ENCODE results near the gene CRTC3.
"Not testable (repeated sequence)": the region's sequence is repeated elsewhere in the genome, so short reads cannot be mapped to it uniquely, and the experiment has no call there.

Gene CRTC3

GRCh38 chr15:90497912-90498311 lies 31.8 kb upstream of the CRTC3 start:
- TF ChIP-seq EZH2phosphoT487 (IDR thresholded peaks at IDR 0.05; ENCODE audit: borderline replicate concordance) (no peak), CTCF (conservative IDR thresholded peaks at IDR 0.05; ENCODE audit: low read length) (no peak)
- Histone ChIP-seq H3K4me2 (ENCODE audit: low read depth, low read length, poor library complexity, severe bottlenecking) (no peak overlapping the region), H4K20me1 (ENCODE audit: insufficient read depth, low read length, poor library complexity, severe bottlenecking) (no peaks in the 10 kb centered on the region), H3K9me3 (ENCODE audit: insufficient read depth, low read depth, low read length) (no peaks in the 10 kb centered on the region), H3K9ac (ENCODE audit: low read depth, low read length, poor library complexity, severe bottlenecking) (no peak overlapping the region), H3K4me3 (ENCODE audit: low read length, poor library complexity, severe bottlenecking) (no peak overlapping the region), H2AFZ (ENCODE audit: low read length) (no peak overlapping the region), H3F3A (ENCODE audit: low read depth) (no peaks in the 10 kb centered on the region), H3K27me3 (ENCODE audit: insufficient read depth, low read length, poor library complexity, severe bottlenecking) (no peaks in the 10 kb centered on the region), H3K36me3 (ENCODE audit: insufficient read depth, low read length) (peaks cover 46% of the 10 kb centered on the region; the same call in 1 of the 2 replicates), H3K4me1 (ENCODE audit: insufficient read depth, low read length, poor library complexity, severe bottlenecking) (no peaks in the 10 kb centered on the region), H3K79me2 (ENCODE audit: insufficient read depth, low read length) (no peaks in the 10 kb centered on the region), H3K9me2 (replicated peaks; ENCODE audit: low read depth, low read length) (no peaks in the 10 kb centered on the region)

GRCh38 chr15:90500171-90500570 lies 29.6 kb upstream of the CRTC3 start:
- Histone ChIP-seq H3K4me2 (ENCODE audit: low read depth, low read length, poor library complexity, severe bottlenecking) (no peak overlapping the region), H3F3A (ENCODE audit: low read depth) (no peaks in the 10 kb centered on the region), H3K4me1 (ENCODE audit: insufficient read depth, low read length, poor library complexity, severe bottlenecking) (no peaks in the 10 kb centered on the region), H3K9ac (ENCODE audit: low read depth, low read length, poor library complexity, severe bottlenecking) (no peak overlapping the region), H2AFZ (ENCODE audit: low read length) (no peak overlapping the region), H3K9me3 (ENCODE audit: insufficient read depth, low read depth, low read length) (no peaks in the 10 kb centered on the region), H3K36me3 (ENCODE audit: insufficient read depth, low read length) (peaks cover 38% of the 10 kb centered on the region; the same call in 1 of the 2 replicates), H3K9me2 (replicated peaks; ENCODE audit: low read depth, low read length) (no peaks in the 10 kb centered on the region), H3K27me3 (ENCODE audit: insufficient read depth, low read length, poor library complexity, severe bottlenecking) (no peaks in the 10 kb centered on the region), H3K4me3 (ENCODE audit: low read length, poor library complexity, severe bottlenecking) (no peak overlapping the region), H3K79me2 (ENCODE audit: insufficient read depth, low read length) (no peaks in the 10 kb centered on the region), H4K20me1 (ENCODE audit: insufficient read depth, low read length, poor library complexity, severe bottlenecking) (no peaks in the 10 kb centered on the region)
- TF ChIP-seq CTCF (conservative IDR thresholded peaks at IDR 0.05; ENCODE audit: low read length) (no peak), EZH2phosphoT487 (IDR thresholded peaks at IDR 0.05; ENCODE audit: borderline replicate concordance) (no peak)

GRCh38 chr15:90501898-90502297 lies 27.8 kb upstream of the CRTC3 start:
- H3K4me3 ChIP-seq (ENCODE audit: low read length, poor library complexity, severe bottlenecking), result no peak overlapping the region
- no peaks in the 10 kb centered on the region for H3K9me2 ChIP-seq (replicated peaks; ENCODE audit: low read depth, low read length)
- TF ChIP-seq EZH2phosphoT487 (IDR thresholded peaks at IDR 0.05; ENCODE audit: borderline replicate concordance) (no peak), CTCF (conservative IDR thresholded peaks at IDR 0.05; ENCODE audit: low read length) (no peak)
- no peak overlapping the region for H3K9ac ChIP-seq (ENCODE audit: low read depth, low read length, poor library complexity, severe bottlenecking)
- no peaks in the 10 kb centered on the region for H3K9me3 ChIP-seq (ENCODE audit: insufficient read depth, low read depth, low read length)
- H4K20me1 ChIP-seq (ENCODE audit: insufficient read depth, low read length, poor library complexity, severe bottlenecking), result no peaks in the 10 kb centered on the region
- H3K79me2 ChIP-seq (ENCODE audit: insufficient read depth, low read length), result no peaks in the 10 kb centered on the region
- no peak overlapping the region for H2AFZ ChIP-seq (ENCODE audit: low read length)
- no peaks in the 10 kb centered on the region for H3F3A ChIP-seq (ENCODE audit: low read depth)
- H3K36me3 ChIP-seq (ENCODE audit: insufficient read depth, low read length), result peaks cover 34% of the 10 kb centered on the region; the same call in 1 of the 2 replicates
- no peaks in the 10 kb centered on the region for H3K4me1 ChIP-seq (ENCODE audit: insufficient read depth, low read length, poor library complexity, severe bottlenecking)
- H3K27me3 ChIP-seq (ENCODE audit: insufficient read depth, low read length, poor library complexity, severe bottlenecking), result no peaks in the 10 kb centered on the region
- H3K4me2 ChIP-seq (ENCODE audit: low read depth, low read length, poor library complexity, severe bottlenecking), result no peak overlapping the region

- not testable (repeated sequence) for H3K79me2 ChIP-seq (ENCODE audit: insufficient read depth, low read length); H2AFZ ChIP-seq (ENCODE audit: low read length); H3K4me2 ChIP-seq (ENCODE audit: low read depth, low read length, poor library complexity, severe bottlenecking); H3F3A ChIP-seq (ENCODE audit: low read depth); H3K9me3 ChIP-seq (ENCODE audit: insufficient read depth, low read depth, low read length); H3K9me2 ChIP-seq (replicated peaks; ENCODE audit: low read depth, low read length); H3K4me1 ChIP-seq (ENCODE audit: insufficient read depth, low read length, poor library complexity, severe bottlenecking); H3K36me3 ChIP-seq (ENCODE audit: insufficient read depth, low read length); H4K20me1 ChIP-seq (ENCODE audit: insufficient read depth, low read length, poor library complexity, severe bottlenecking); H3K4me3 ChIP-seq (ENCODE audit: low read length, poor library complexity, severe bottlenecking); H3K9ac ChIP-seq (ENCODE audit: low read depth, low read length, poor library complexity, severe bottlenecking); H3K27me3 ChIP-seq (ENCODE audit: insufficient read depth, low read length, poor library complexity, severe bottlenecking)
Measured at GRCh38 chr15:90510781-90511180, 18.9 kb upstream of the CRTC3 start.

- H2AFZ ChIP-seq (ENCODE audit: low read length); H3K79me2 ChIP-seq (ENCODE audit: insufficient read depth, low read length); H3F3A ChIP-seq (ENCODE audit: low read depth); H3K9me2 ChIP-seq (replicated peaks; ENCODE audit: low read depth, low read length); H3K4me2 ChIP-seq (ENCODE audit: low read depth, low read length, poor library complexity, severe bottlenecking); H3K27me3 ChIP-seq (ENCODE audit: insufficient read depth, low read length, poor library complexity, severe bottlenecking); H3K4me1 ChIP-seq (ENCODE audit: insufficient read depth, low read length, poor library complexity, severe bottlenecking); H3K36me3 ChIP-seq (ENCODE audit: insufficient read depth, low read length); H4K20me1 ChIP-seq (ENCODE audit: insufficient read depth, low read length, poor library complexity, severe bottlenecking); H3K4me3 ChIP-seq (ENCODE audit: low read length, poor library complexity, severe bottlenecking); H3K9me3 ChIP-seq (ENCODE audit: insufficient read depth, low read depth, low read length); H3K9ac ChIP-seq (ENCODE audit: low read depth, low read length, poor library complexity, severe bottlenecking): not testable (repeated sequence)
Measured at GRCh38 chr15:90511211-90511618, 18.5 kb upstream of the CRTC3 start.
